Skin epidermis (tissue), 12 donors: ENCODE results near the gene DPM2.

Experiments
- H3K27ac ChIP-seq, 21 experiments: fragments of 200-600 bp; sonication (generic) in 11 of 21; one replicate each; pipeline ENCODE4 v1.5.0; 2020; ENCODE audit warnings: mild to moderate bottlenecking in 3 of 21, inconsistent platforms in 2 of 21, moderate library complexity in 2 of 21
- H3K4me3 ChIP-seq, 7 experiments: fragments of 200-600 bp; sonication (generic) in 2 of 7; one replicate each; pipeline ENCODE4 v1.5.0; 2020; ENCODE audit warnings: inconsistent platforms in 2 of 7, mild to moderate bottlenecking in 2 of 7, moderate library complexity in 1 of 7

DPM2 gene

DNA sequence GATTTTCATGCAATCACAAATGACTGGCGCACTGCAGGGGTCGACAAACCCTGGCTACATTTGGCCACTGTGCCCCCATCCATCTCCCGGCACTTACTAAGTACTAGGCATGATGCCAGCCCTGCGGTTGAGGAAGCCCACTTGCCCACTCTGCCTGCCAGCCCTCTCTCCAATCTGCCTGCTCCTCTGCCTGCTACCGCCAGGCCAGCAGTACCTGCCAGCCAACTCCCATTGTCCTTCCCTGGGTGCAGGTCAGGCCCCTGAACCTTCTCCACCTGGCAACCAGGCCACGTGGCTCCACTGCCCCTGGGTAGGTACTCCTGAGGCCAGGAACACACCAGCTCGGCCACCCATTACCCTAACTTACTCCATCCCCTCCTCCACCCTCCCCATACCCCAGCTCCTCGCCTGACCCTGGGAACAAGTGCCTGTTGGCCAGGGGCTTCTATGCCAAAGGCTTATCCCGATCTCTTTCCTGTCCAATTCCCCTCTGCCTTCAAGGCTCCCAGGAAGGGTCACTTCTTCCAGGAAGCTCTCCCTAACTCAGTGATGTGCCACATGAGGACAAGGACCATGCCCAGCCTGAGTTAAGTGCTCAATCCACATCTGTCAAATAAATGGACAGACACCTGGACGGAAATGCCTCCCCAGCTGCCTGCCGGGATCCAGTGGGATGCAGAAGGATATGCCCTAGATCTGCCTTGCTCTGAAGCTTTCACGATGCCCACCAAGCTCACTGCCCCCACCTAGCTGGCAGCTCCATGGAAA lies 36.5 kb upstream of the DPM2 start:
- Histone ChIP-seq H3K4me3 (peak overlapping the region in 1 of 7 experiments; percentile 8), H3K27ac (peak overlapping the region in 16 of 21 experiments; percentile 39 to 94 (median 90))

GRCh38 chr9:127973169-127974000 lies 35.7 kb upstream of the DPM2 start:
- H3K4me3 ChIP-seq: peak overlapping the region in 1 of 7 experiments; percentile 8
- H3K27ac ChIP-seq: peak overlapping the region in 18 of 21 experiments; percentile 29 to 94 (median 90)

- H3K4me3 ChIP-seq: peak overlapping the region in 3 of 7 experiments; percentile 5 to 9 (median 7)
- peak overlapping the region in 19 of 21 experiments; percentile 18 to 94 (median 90) for H3K27ac ChIP-seq
Observed at GRCh38 chr9:127972236-127972871, 34.7 kb upstream of the DPM2 start.

- peak overlapping the region in 2 of 7 experiments; percentile 4 to 9 for H3K4me3 ChIP-seq
- H3K27ac ChIP-seq: peak overlapping the region in 20 of 21 experiments; percentile 18 to 94 (median 90)
Observed at GRCh38 chr9:127971357-127972235, 33.9 kb upstream of the DPM2 start.

DNA sequence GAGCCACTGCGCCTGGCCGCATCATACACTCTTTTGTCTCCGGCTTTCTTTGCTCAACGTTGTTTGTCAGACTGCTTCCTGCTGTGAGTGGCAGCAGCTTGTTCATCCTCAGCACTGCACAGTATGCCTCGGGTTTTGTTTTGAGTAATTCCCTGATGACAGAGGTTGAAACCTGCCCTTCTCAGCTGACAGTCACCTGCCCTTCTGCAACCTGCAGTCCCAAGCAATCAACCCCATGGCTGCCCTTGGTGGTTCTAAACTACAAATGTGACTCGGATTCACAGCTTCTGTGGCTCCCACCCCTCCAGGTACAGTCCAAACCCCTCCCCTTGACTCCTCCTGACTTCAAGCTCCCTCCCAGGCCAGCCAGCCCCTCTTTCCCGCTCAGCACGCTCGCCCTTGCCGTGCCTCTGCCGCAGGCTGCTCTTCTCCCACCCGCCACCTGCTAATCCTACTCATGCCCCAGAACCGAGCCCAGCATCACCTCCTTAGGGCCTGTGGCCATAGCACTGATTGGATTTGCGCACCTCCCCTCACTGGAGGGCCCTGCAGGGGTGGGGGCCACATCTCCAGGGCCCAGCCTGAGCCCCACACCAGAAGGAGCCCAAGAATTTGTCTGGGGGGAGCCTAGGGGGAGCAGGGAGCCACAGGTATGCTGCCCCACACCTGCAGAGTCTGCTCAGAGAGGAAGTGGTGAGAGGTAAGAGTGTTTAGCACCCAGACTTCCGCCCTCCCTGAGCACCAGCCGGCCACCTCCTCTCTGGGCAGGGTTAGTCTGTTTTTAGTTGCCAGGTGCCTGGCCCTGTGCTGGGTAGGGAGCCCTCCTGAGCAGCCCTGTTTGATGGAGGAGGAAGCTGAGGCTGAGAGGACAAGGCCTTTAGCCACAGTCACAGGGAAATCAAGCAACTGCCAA lies 33.0 kb upstream of the DPM2 start:
- peak overlapping the region in 1 of 7 experiments; percentile 13 for H3K4me3 ChIP-seq
- H3K27ac ChIP-seq: peak overlapping the region in 20 of 21 experiments; percentile 70 to 94 (median 90)

GRCh38 chr9:127968700-127969383 lies 31.2 kb upstream of the DPM2 start:
- H3K27ac ChIP-seq: peak overlapping the region in 20 of 21 experiments; percentile 70 to 94 (median 90)
- H3K4me3 ChIP-seq: no peak overlapping the region

GRCh38 chr9:127968042-127968441 lies 30.4 kb upstream of the DPM2 start:
- Histone ChIP-seq H3K27ac (peak overlapping the region in 20 of 21 experiments; percentile 70 to 94 (median 90)), H3K4me3 (no peak overlapping the region)

DNA sequence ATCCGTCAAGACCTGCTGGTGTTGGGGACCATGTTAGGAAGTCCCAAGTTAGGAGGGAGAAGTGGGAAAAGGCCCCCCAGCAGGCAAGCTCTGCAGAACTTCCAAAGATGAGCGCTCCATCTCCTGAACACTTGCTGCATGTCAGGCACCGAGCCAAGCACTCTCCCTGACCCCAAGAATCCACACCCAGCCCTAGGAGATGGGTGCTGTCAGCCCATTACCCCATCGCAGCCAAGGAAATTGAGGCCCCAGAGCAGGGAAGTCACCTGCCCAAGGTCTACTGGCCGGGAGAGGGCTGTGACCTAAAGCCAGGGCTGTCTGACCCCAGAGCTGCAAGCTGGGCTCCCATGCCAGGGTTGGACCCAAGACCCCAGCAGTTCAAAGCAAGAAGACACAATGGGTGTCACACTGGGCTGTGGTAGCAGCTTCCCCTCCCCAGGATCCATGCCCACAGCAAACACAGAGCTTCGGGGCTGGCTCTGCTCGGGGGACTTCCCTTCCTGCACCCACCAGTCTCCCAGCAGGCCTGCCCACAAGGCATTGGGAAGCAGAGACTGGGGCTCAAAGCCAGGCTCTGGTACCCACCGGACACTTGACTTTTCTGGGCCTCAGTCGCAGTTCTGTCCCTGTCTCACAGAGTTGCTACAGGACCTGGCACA lies 29.6 kb upstream of the DPM2 start:
- Histone ChIP-seq H3K4me3 (no peak overlapping the region), H3K27ac (peak overlapping the region in 20 of 21 experiments; percentile 79 to 95 (median 91))

- Histone ChIP-seq H3K27ac (peak overlapping the region in 20 of 21 experiments; percentile 79 to 95 (median 91)), H3K4me3 (no peak overlapping the region)
Observed at GRCh38 chr9:127966416-127967150, 28.9 kb upstream of the DPM2 start.

GRCh38 chr9:127965953-127966352 lies 28.3 kb upstream of the DPM2 start:
- Histone ChIP-seq H3K27ac (peak overlapping the region in 20 of 21 experiments; percentile 79 to 95 (median 91)), H3K4me3 (no peak overlapping the region)

- Histone ChIP-seq H3K4me3 (no peak overlapping the region), H3K27ac (peak overlapping the region in 18 of 21 experiments; percentile 13 to 94 (median 90))
Observed at GRCh38 chr9:127963359-127964064, 25.9 kb upstream of the DPM2 start.

- peak overlapping the region in 14 of 21 experiments; percentile 13 to 93 (median 90) for H3K27ac ChIP-seq
- H3K4me3 ChIP-seq: no peak overlapping the region
Observed at GRCh38 chr9:127963041-127963358, 25.3 kb upstream of the DPM2 start.

DNA sequence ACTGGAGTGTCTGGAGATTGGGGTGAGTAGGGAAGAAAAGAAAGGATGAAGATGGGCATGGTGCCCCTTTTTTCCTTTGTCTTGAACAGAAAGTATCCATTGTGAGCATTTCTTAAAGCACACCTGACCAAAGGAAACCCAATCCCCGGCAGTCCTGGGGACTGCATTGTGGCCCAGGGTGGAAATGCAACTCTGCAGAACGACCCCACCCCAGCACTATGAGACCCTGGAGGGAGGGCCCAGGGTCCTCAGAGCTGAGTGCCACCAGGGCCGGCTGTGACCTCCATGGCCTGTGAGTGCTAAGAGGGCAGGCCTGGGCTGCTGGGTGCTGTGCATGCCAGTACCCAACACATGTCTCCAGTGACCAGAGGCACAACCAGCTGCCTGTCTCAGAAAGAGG lies 24.6 kb upstream of the DPM2 start:
- Histone ChIP-seq H3K4me3 (no peak overlapping the region), H3K27ac (peak overlapping the region in 12 of 21 experiments; percentile 9 to 93 (median 82))

DNA sequence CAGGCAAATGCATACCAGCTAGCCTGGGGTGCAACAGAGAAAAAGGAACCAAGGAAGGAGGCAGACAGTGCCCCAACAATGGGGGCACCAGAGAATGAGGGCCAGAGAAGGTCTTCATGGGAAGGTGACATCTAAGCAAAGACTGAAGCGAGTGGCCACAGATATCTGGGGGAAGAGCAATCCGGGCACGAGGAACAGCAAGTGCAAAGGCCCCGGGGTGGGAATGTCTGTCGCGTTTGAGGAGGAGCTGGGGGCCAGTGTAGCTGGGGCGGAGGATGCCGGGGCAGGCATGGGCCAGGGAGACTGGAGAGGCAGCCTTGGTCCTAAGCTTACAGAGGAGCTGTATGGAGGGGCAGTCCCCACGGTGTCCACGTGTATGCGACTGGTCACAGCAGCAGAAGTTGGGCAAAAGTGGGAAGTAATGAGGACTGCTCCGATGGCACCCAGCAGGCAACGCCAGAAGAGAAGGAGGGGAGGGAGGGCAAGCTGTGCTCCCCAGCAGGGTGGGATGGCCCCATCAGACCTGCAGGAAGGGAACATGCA lies 24.0 kb upstream of the DPM2 start:
- Histone ChIP-seq H3K27ac (peak overlapping the region in 11 of 21 experiments; percentile 8 to 93 (median 80)), H3K4me3 (no peak overlapping the region)

- no peak overlapping the region for H3K4me3 ChIP-seq
- H3K27ac ChIP-seq: peak overlapping the region in 19 of 21 experiments; percentile 7 to 93 (median 76)
Observed at GRCh38 chr9:127961155-127961490, 23.5 kb upstream of the DPM2 start.
